GM10266 (cell line): Measurements from ENCODE around the gene MLH1.

Experiments used
- DNase-seq: peaks from one replicate; pipeline ENCODE4 v3.0.0; 2012; ENCODE audit errors: extremely low spot score
- TF ChIP-seq, protein P1 (sequence below): IDR thresholded peaks from 2 replicates; pipeline ENCODE4 v1.5.1; 2012; ENCODE audit warnings: mild to moderate bottlenecking, low read depth; ENCODE audit not compliant: control insufficient read depth, insufficient read depth; ENCODE audit errors: missing control alignments

The MLH1 gene

DNA sequence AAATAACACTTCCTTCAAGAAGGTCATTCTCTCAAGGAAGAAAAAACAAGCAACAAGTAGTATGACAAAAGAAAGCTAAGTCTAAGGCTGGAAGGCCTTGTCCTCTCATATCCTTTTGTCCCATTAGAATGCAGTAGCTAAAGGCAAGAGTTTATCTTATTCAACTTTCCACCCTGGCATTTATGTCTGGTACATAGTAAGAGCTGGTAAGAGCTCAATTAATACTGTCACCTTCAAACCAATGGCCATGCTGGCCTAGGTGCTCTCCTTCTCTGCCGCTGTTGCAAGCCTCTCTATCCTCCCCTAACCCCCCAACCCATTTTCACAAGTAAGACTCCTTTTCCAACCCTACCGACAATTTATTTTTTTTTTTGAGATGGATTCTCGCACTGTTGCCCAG lies 99.2 kb downstream of the MLH1 start:
- no peak for DNase-seq
- TF ChIP-seq, protein P1, sequence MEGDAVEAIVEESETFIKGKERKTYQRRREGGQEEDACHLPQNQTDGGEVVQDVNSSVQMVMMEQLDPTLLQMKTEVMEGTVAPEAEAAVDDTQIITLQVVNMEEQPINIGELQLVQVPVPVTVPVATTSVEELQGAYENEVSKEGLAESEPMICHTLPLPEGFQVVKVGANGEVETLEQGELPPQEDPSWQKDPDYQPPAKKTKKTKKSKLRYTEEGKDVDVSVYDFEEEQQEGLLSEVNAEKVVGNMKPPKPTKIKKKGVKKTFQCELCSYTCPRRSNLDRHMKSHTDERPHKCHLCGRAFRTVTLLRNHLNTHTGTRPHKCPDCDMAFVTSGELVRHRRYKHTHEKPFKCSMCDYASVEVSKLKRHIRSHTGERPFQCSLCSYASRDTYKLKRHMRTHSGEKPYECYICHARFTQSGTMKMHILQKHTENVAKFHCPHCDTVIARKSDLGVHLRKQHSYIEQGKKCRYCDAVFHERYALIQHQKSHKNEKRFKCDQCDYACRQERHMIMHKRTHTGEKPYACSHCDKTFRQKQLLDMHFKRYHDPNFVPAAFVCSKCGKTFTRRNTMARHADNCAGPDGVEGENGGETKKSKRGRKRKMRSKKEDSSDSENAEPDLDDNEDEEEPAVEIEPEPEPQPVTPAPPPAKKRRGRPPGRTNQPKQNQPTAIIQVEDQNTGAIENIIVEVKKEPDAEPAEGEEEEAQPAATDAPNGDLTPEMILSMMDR, result no peak

DNA sequence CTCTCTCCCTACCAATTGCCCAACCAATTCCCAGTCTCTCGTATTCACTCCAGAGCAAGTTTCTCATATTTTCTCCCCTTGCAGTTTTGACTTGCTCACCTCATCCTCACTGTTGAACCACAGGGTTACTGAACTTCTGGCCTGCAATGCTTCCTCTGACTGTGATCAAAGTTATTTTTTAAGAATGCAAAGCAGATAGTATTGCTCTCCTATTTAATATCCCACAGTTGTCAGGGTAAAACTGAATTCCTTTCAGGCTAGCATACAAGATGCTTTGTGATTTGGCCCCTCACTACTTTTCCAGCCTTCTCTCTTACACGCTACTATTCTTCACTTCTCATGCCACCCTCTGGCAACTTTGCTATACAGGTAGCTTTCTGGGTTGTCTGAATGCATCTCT lies 100.2 kb downstream of the MLH1 start:
- no peak for DNase-seq

DNA sequence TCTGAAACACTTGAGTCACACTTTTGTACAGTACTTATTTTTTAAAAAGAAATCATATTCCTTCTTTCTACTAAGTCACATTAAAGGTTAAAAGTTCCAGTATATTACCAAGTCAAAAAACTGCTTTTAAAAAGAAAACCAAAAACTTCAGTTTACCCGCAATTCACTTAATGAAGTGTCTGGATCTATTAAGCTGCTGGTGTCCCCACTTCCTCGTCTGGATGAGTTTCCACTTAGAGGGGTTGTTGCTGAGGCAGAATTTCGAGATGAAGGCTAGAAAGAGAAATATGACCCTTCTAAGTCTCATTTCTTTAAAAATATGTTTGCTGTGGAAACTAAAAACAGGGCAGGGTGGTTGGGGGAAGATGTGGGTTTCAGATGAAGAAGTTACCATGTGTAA lies 101.3 kb downstream of the MLH1 start:
- TF ChIP-seq, protein P1, result no peak

More for the DNA sequence above, 100.2 kb downstream of the MLH1 start:
- TF ChIP-seq, protein P1, result no peak

DNA sequence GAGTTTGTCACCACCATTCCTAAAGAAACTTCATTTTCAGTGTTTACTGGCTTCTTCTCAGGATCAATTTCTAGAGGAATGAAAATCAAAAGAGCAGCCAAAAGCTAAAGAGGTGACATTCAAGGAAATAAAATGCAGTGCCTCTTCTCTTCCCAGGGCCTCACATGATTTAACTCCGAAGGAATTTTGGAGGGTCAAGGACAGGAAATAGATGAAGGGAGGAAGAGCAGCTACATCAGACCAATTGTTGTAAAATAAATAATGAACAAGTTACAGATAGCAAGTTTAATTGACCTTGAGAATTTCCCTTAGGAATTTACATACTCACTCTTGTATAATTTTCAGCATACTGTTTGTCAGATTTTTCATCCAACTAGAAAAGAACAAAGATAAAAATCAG lies 103.0 kb downstream of the MLH1 start:
- no peak for DNase-seq
- TF ChIP-seq, protein P1, result no peak

More for the DNA sequence above, 101.3 kb downstream of the MLH1 start:
- DNase-seq, result no peak

DNA sequence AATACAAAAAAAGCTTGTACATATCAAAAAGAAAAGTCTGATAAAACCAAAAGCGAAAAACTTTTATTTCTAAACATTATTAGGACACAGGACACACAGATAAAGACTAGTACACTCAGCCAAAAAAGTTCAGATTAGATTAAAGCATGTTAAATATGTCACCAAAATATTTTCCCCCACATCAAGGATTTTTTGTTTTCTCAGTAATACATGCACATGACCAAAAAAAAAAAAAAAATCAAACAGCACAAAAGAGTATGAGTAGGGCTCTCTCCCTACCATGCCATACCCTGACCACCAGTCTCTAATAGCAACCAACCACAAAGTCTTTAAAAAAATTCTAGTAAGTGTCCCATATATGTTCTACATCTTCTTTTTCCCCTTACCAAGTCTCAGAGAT lies 103.7 kb downstream of the MLH1 start:
- no peak for DNase-seq
- TF ChIP-seq, protein P1, result no peak

DNA sequence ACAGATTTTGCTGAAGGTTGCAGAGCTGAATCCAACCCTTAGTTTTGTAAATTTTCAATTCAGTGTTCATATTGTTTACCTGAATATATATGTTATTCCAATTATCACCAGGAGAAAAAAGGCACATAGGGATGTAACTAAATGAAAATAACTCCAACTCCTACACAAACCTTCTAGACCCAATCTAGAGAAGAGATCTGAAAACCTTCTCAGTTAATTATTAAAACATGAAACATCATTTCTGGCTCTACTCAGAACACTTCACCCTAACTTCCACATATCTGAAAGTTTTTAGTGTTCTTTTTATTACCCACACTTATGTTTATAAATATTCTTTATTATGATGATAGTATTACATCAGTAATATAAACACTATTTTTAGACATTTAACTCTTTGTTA lies 104.5 kb downstream of the MLH1 start:
- no peak for DNase-seq
- TF ChIP-seq, protein P1, result no peak

DNA sequence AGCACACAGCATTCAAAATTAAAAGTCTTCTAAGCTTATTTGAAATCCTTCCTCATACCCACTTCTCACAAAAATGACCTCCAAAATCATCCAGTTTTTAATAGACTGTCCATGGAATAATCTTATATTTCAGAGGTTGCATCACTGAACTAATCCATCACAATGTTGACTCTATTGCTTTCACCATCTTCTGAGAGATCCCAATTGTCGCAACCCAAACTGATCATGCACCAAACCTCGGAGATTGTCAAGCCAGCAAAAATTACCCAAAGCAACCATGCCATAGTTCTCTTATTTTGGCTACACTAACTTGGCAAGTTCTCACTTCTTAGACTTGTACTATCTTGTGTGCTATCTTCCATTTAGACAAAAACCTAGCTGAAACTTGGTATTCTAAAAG lies 105.6 kb downstream of the MLH1 start:
- no peak for DNase-seq
- TF ChIP-seq, protein P1, result no peak
